ENCODE results near the gene IL10. TPM values are rescaled to one million over a fixed set of nuclear protein-coding genes. Genes with fewer than 3 reads are reported as not detected.
"Not testable (repeated sequence)": the region's sequence is repeated elsewhere in the genome, so short reads cannot be mapped to it uniquely, and the experiment has no call there.

IL10 gene
- total RNA-seq, 1 donor from 2014 or later, result not detected

- no peak for DNase-seq (ENCODE audit: low read depth, low spot score)
- peaks cover 10% of the 10 kb centered on the region for H3K4me1 Mint-ChIP-seq
- no peak overlapping the region for H3K27ac Mint-ChIP-seq (ENCODE audit: unreplicated experiment)
- no peaks in the 10 kb centered on the region for H3K36me3 Mint-ChIP-seq (ENCODE audit: low read depth)
- no peaks in the 10 kb centered on the region for H3K9me3 Mint-ChIP-seq
- no peaks in the 10 kb centered on the region for H3K27me3 Mint-ChIP-seq (ENCODE audit: low read depth)
- no peak overlapping the region for H3K4me3 Mint-ChIP-seq
- TF ChIP-seq, protein P1, sequence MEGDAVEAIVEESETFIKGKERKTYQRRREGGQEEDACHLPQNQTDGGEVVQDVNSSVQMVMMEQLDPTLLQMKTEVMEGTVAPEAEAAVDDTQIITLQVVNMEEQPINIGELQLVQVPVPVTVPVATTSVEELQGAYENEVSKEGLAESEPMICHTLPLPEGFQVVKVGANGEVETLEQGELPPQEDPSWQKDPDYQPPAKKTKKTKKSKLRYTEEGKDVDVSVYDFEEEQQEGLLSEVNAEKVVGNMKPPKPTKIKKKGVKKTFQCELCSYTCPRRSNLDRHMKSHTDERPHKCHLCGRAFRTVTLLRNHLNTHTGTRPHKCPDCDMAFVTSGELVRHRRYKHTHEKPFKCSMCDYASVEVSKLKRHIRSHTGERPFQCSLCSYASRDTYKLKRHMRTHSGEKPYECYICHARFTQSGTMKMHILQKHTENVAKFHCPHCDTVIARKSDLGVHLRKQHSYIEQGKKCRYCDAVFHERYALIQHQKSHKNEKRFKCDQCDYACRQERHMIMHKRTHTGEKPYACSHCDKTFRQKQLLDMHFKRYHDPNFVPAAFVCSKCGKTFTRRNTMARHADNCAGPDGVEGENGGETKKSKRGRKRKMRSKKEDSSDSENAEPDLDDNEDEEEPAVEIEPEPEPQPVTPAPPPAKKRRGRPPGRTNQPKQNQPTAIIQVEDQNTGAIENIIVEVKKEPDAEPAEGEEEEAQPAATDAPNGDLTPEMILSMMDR (conservative IDR thresholded peaks at IDR 0.05), result no peak
These were observed 7.3 kb upstream of the IL10 start for GRCh38 chr1:206779638-206780037.

DNA sequence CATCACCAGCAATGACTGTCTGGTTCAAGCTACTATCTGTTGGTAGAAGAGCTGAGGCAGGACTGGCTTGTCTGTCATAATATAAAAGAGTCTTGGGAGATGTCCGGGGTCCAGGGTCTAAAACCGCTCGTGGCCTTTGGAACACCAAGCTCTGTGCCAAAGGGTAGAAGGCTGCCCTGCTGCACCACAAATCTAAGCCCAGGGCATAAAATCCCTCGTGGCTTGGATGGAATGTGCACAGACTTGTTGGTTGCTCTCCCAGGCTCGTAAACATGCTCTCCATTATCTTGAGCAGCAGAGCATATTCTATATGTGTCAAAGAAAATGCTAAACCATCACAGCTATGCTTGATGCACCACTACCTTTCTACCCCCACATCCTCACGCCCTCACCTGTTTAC, 6.6 kb upstream of the IL10 start:
- H3K27ac Mint-ChIP-seq (ENCODE audit: unreplicated experiment); H3K4me1 Mint-ChIP-seq; H3K4me3 Mint-ChIP-seq; H3K27me3 Mint-ChIP-seq (ENCODE audit: low read depth); H3K9me3 Mint-ChIP-seq; DNase-seq (ENCODE audit: low read depth, low spot score); H3K36me3 Mint-ChIP-seq (ENCODE audit: low read depth): not testable (repeated sequence)

DNA sequence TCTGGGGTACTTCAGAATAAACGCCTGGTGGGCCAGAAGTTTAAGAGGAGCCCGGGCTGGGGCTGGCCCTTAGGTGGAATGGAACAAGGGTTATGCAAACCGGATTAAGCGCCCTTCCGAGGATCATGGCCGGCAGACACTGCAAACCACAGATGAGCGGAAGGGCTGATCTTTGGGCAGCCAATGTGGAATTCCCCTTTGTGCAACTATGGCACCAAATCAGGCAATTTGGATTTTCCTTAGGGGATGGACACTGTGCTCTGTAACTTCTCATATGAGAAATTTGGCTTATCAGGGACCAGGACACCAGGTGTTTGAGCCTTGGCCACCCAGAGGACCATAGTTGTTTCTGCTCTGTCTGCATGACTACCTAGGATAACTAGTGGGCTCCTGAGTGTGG, 5.7 kb upstream of the IL10 start:
- Mint-ChIP-seq H3K9me3 (no peaks in the 10 kb centered on the region), H3K36me3 (ENCODE audit: low read depth) (no peaks in the 10 kb centered on the region), H3K27me3 (ENCODE audit: low read depth) (no peaks in the 10 kb centered on the region), H3K27ac (ENCODE audit: unreplicated experiment) (no peak overlapping the region), H3K4me1 (peaks cover 3% of the 10 kb centered on the region), H3K4me3 (no peak overlapping the region)
- TF ChIP-seq, protein P1 (conservative IDR thresholded peaks at IDR 0.05), result no peak
- no peak for DNase-seq (ENCODE audit: low read depth, low spot score)

DNA sequence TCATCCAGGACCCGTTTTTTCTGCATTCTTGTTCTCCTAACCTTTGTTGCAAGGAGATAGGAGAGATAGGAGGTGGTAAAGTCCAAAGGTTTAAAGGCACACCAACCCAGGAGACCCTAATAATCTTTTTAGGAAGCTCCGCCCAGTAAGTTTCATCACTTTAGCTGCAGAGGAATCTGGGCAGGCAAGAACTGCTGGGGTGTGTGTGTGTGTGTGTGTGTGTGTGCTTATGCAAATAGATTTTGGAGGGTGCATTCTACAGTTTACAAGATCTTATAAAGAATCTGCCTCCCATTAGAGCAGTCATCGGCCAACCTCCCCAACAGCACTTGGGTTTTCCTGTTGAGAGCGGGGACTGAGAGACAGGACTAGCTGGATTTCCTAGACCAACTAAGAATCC, 3.9 kb upstream of the IL10 start:
- DNase-seq (ENCODE audit: low read depth, low spot score), result no peak
- no peaks in the 10 kb centered on the region for H3K27me3 Mint-ChIP-seq (ENCODE audit: low read depth)
- TF ChIP-seq, protein P1 (conservative IDR thresholded peaks at IDR 0.05), result no peak

GRCh38 chr1:206774093-206774492, 1.8 kb upstream of the IL10 start:
- no peaks in the 10 kb centered on the region for H3K36me3 Mint-ChIP-seq (ENCODE audit: low read depth)

More for the DNA sequence above, 3.9 kb upstream of the IL10 start:
- Mint-ChIP-seq H3K4me3 (no peak overlapping the region), H3K36me3 (ENCODE audit: low read depth) (no peaks in the 10 kb centered on the region), H3K4me1 (peaks cover under 1% of the 10 kb centered on the region), H3K27ac (ENCODE audit: unreplicated experiment) (no peak overlapping the region), H3K9me3 (no peaks in the 10 kb centered on the region)

DNA sequence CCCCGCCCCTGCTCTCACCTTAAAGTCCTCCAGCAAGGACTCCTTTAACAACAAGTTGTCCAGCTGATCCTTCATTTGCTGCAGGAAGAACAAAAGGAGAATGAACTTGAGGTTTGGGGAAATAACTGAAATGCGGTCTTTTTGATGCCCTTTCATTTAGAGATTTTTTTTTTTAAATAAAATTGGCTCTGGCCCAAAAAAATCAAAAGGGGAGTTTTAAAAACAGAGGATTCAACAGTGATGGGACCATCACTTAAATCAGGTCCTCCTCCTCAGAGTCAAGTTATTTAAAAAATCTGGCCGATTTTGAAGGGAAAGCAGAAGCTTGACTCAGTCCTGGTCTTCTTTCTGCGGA, 979 bp downstream of the IL10 start:
- peaks cover 26% of the 10 kb centered on the region for H3K4me1 Mint-ChIP-seq
- H3K4me3 Mint-ChIP-seq, result no peak overlapping the region

More at GRCh38 chr1:206774093-206774492, 1.8 kb upstream of the IL10 start:
- Mint-ChIP-seq H3K4me3 (no peak overlapping the region), H3K4me1 (peaks cover 21% of the 10 kb centered on the region), H3K9me3 (no peaks in the 10 kb centered on the region), H3K27ac (ENCODE audit: unreplicated experiment) (no peak overlapping the region), H3K27me3 (ENCODE audit: low read depth) (no peaks in the 10 kb centered on the region)
- TF ChIP-seq, protein P1 (conservative IDR thresholded peaks at IDR 0.05), result no peak
- DNase-seq (ENCODE audit: low read depth, low spot score), result no peak

More for the DNA sequence above, 979 bp downstream of the IL10 start:
- no peaks in the 10 kb centered on the region for H3K27me3 Mint-ChIP-seq (ENCODE audit: low read depth)
- DNase-seq (ENCODE audit: low read depth, low spot score), result no peak
- TF ChIP-seq, protein P1 (conservative IDR thresholded peaks at IDR 0.05), result no peak
- H3K36me3 Mint-ChIP-seq (ENCODE audit: low read depth), result no peaks in the 10 kb centered on the region
- H3K27ac Mint-ChIP-seq (ENCODE audit: unreplicated experiment), result no peak overlapping the region
- no peaks in the 10 kb centered on the region for H3K9me3 Mint-ChIP-seq
